GM21360 (cell line): ENCODE data around the gene PPP6C.

Experiments
- ATAC-seq: cut with Tn5 transposase; IDR thresholded peaks from one replicate; pipeline ENCODE4 v1.9.1; 2021; ENCODE audit warnings: mild to moderate bottlenecking, moderate library complexity; ENCODE audit not compliant: unreplicated experiment

PPP6C gene

DNA sequence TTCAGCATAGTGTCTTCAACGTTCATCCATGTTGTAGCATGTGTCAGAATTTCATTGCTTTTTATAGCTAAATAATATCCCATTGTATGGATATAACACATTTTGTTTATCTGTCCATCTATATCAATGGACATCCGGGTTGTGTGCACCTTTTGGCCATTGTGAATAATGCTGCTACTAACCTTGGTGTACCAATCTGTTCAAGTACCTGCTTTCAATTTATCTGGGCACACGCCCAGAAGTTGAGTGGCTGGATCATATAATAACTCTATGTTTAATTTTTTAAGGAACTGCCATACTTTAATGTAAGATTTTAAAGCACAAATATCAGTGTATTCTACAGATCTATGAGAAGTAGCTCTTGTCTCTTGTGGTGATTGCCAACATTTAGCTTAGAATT lies 89.8 kb downstream of the PPP6C start:
- ATAC-seq, result no peak
